ENCODE measurements around the gene PACSIN1.

The PACSIN1 gene

DNA sequence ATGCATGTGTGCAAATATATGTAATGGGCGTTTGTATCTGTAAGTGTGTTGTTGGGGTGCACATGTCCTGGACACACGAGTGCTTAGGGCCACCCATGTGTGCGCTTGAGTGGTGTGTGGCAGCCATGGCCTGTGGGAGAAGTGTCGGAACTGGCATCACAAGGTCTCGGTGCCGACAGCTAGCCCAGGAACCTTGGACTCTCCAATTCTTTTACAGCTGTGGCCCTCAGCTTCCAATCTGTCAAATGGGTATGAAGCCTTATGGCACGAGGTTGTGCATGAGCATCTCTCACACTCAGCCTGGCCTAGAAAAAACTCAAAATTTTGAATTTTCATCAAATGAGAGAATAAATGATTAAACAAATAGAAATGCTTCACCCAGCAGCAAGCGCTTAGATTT lies 48.2 kb downstream of the PACSIN1 start (continued):
- TF ChIP-seq ZNF280D (tag by site-specific recombination; IDR thresholded peaks at IDR 0.05) (no peak), GLIS2 (tag by site-specific recombination; IDR thresholded peaks at IDR 0.05) (no peak)

DNA sequence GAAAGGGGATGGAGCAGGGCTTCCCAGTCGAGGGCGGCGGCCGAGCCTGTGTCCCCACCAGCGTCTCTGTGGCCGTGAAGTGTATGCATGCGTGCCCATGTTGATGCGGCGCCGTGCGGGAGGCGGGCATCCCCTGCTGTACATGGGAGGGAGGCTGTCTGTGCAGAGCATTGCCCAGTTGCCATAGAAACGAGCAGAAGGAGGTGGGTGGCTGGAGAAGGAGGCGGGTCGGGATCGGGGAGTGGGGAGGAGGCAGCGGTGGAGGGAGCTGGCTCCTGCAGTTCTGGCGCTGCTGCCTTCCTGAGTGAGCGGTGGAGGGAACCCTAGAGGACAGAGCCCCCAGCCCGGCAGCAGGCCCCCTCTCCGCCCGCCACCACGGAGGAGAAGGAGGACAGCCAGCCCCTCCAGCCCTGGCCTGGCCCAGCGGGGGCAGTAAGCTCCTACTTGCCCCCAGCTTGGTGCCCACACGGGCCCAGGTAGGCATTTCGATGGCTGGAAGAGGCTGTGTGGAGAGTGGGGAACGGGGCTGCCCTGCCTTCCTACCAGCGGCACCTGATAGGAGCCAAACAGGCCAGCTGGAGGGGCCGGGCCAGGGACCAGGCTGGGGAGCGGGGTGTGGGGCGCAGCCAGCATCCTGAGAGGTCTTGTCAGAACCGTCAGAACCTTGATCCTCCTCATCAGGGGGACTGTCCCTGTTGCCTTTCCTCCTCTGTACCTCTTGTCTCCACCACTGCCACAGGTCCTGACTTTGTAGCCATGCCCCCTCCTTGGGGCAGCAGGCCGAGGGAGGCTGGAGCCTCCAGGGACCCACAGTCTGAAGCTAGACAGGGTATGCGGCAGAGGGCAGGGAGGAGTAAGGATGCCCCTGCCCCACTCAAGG lies 49.0 kb downstream of the PACSIN1 start:
- no peaks in the 10 kb centered on the region for H3K9me3 ChIP-seq (ENCODE audit: control insufficient read depth, insufficient read depth, low read depth, low read length)
- no peaks in the 10 kb centered on the region for H3K36me3 ChIP-seq (ENCODE audit: control insufficient read depth in 2 of 2, insufficient read depth in 1 of 2, low read length in 2 of 2)
- H3K4me3 ChIP-seq (ENCODE audit: low read depth, low read length): no peak overlapping the region
- TF ChIP-seq ZFHX2 (tag by site-specific recombination; conservative IDR thresholded peaks at IDR 0.05) (peak; percentile 32; the same call in 1 of the 2 replicates), EGR2 (tag by site-specific recombination; IDR thresholded peaks at IDR 0.05; ENCODE audit: low read depth) (peak; percentile 38; the same call in 1 of the 2 replicates), ZNF341 (tag by site-specific recombination; IDR thresholded peaks at IDR 0.05; ENCODE audit: low read depth) (peak; percentile 46; the same call in 1 of the 2 replicates), ZNF23 (tag by site-specific recombination; IDR thresholded peaks at IDR 0.05; ENCODE audit: borderline replicate concordance) (no peak), SP2 (tag by site-specific recombination; IDR thresholded peaks at IDR 0.05) (0 out of 2 replicates have a peak, but pooled peaks have one; percentile 13), ZNF398 (tag by site-specific recombination; IDR thresholded peaks at IDR 0.05) (peak; percentile 43; the same call in 1 of the 2 replicates), IKZF3 (tag by site-specific recombination; IDR thresholded peaks at IDR 0.05) (no peak)
- no peak overlapping the region for H3K27ac ChIP-seq (ENCODE audit: extremely low read depth, low read depth, low read length)
- POLR2A ChIA-PET: no interaction called here
- H3K4me1 ChIP-seq (ENCODE audit: control insufficient read depth, insufficient read depth, low read length): no peaks in the 10 kb centered on the region
- CTCF ChIA-PET: no interaction called here

DNA sequence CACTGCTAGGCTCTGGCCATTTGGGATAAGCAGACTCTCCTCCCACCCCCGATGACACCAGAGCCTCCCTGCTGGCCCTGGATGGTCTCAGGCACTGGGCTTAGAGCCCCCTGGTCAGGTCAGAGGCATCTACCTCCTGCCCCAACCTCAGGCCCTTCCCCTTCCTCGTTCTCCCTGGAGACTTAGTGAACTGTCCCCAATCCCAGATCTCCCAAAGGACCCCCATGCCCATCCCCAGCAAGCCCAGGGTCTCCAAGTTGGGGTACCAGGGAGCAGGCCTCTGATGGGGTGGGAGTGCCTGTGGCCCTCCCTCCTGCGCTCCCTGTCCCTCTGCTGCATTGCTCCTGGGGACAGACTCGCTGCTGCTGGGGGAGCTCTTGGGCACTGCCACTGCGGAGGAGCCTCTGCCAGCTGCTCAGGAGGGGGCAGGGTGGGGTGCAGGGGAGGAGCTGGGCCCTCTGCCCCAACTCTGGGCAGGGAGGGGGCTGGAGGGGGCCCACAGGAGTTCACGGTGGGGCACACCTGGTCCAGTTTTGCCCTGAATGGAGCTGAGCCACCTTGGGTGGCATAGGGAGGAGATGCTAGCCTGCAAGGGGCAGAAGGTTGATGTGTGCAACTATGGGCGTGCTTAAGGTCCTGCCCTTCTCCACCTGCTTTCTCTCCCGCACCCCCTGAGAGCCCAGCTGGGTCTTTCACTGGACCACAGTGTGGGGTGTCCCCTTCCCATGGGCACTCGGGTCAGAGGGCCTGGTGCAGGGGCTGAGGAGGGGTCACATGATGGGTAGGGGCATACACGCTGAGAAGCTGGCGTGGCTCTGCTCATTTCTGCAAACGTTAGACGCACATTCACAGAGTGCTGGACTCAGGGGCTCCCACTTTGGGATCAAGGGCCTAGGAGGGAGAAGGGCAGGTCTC lies 49.9 kb downstream of the PACSIN1 start:
- no peak overlapping the region for H3K4me3 ChIP-seq (ENCODE audit: low read depth, low read length)
- POLR2A ChIA-PET: no interaction called here
- no peaks in the 10 kb centered on the region for H3K4me1 ChIP-seq (ENCODE audit: control insufficient read depth, insufficient read depth, low read length)
- TF ChIP-seq ZSCAN30 (tag by site-specific recombination; IDR thresholded peaks at IDR 0.05) (no peak), ZNF24 (tag by site-specific recombination; IDR thresholded peaks at IDR 0.05) (no peak)
- no peak overlapping the region for H3K27ac ChIP-seq (ENCODE audit: extremely low read depth, low read depth, low read length)
- CTCF ChIA-PET: interaction anchor here (0.6 kb wide), 1 partner anchor 354 kb away, joined by 4 read pairs; no protein-coding TSS in a partner anchor
- H3K36me3 ChIP-seq (ENCODE audit: control insufficient read depth in 2 of 2, insufficient read depth in 1 of 2, low read length in 2 of 2): no peaks in the 10 kb centered on the region
- no peaks in the 10 kb centered on the region for H3K9me3 ChIP-seq (ENCODE audit: control insufficient read depth, insufficient read depth, low read depth, low read length)

All from HEK293 (cell line).